Astrocyte (in vitro differentiated cells and primary cell): ENCODE data around the gene ABI2. TPM values are rescaled to one million over a fixed set of nuclear protein-coding genes. Genes with fewer than 3 reads are reported as not detected.

Source experiments
- DNase-seq: peaks from one replicate; pipeline ENCODE4 v3.0.0-alpha.2; 2010; ENCODE audit warnings: low read depth
- FAIRE-seq: peaks from 2 replicates; lab custom pipeline; 2011; peaks lifted over from hg19 to GRCh38; lab: Jason Lieb, UNC
- H2AFZ ChIP-seq: 2 replicates; pipeline ENCODE4 v1.6.0; 2012; ENCODE audit warnings: low read depth, low read length, inconsistent platforms
- H3K27ac ChIP-seq: 2 replicates; pipeline ENCODE4 v1.5.1; 2011; ENCODE audit warnings: low read depth, low read length, inconsistent platforms
- H3K27me3 ChIP-seq: 2 replicates; pipeline ENCODE4 v1.6.0; 2011; ENCODE audit warnings: low read length, inconsistent platforms; ENCODE audit not compliant: insufficient read depth
- H3K36me3 ChIP-seq: 2 replicates; pipeline ENCODE4 v1.5.1; 2011; ENCODE audit warnings: low read length, inconsistent platforms; ENCODE audit not compliant: insufficient read depth
- H3K4me1 ChIP-seq: 2 replicates; pipeline ENCODE4 v1.5.1; 2011; ENCODE audit warnings: low read length, inconsistent platforms; ENCODE audit not compliant: insufficient read depth
- H3K4me2 ChIP-seq: 2 replicates; pipeline ENCODE4 v1.6.0; 2012; ENCODE audit warnings: low read length, inconsistent platforms
- H3K4me3 ChIP-seq: 2 replicates; pipeline ENCODE4 v1.5.1; 2011; ENCODE audit warnings: low read depth, mild to moderate bottlenecking, low read length, inconsistent platforms; ENCODE audit not compliant: insufficient read depth
- H3K79me2 ChIP-seq: 2 replicates; pipeline ENCODE4 v1.6.0; 2012; ENCODE audit warnings: mild to moderate bottlenecking, low read length, inconsistent platforms; ENCODE audit not compliant: insufficient read depth
- H3K9ac ChIP-seq: 2 replicates; pipeline ENCODE4 v1.6.0; 2012; ENCODE audit warnings: mild to moderate bottlenecking, low read length, inconsistent platforms
- H3K9me3 ChIP-seq: 2 replicates; pipeline ENCODE4 v1.5.1; 2012; ENCODE audit warnings: low read depth, mild to moderate bottlenecking, low read length, inconsistent platforms; ENCODE audit not compliant: insufficient read depth
- H4K20me1 ChIP-seq: 2 replicates; pipeline ENCODE4 v1.6.0; 2012; ENCODE audit warnings: low read length, inconsistent platforms; ENCODE audit not compliant: insufficient read depth
- H3K27ac Mint-ChIP-seq: one replicate; pipeline ENCODE4 v1.8.0; 2021; ENCODE audit warnings: mild to moderate bottlenecking, mixed read lengths; ENCODE audit not compliant: unreplicated experiment
- H3K27me3 Mint-ChIP-seq: one replicate; pipeline ENCODE4 v1.8.0; 2021; ENCODE audit warnings: low read depth, mixed read lengths; ENCODE audit not compliant: unreplicated experiment
- H3K36me3 Mint-ChIP-seq: one replicate; pipeline ENCODE4 v1.8.0; 2021; ENCODE audit warnings: low read depth, mixed read lengths; ENCODE audit not compliant: unreplicated experiment
- H3K4me1 Mint-ChIP-seq: one replicate; pipeline ENCODE4 v1.8.0; 2021; ENCODE audit warnings: low read depth, mixed read lengths; ENCODE audit not compliant: unreplicated experiment
- H3K4me3 Mint-ChIP-seq: one replicate; pipeline ENCODE4 v1.8.0; 2021; ENCODE audit warnings: mild to moderate bottlenecking, moderate library complexity, mixed read lengths; ENCODE audit not compliant: unreplicated experiment
- H3K9me3 Mint-ChIP-seq: one replicate; pipeline ENCODE4 v1.8.0; 2021; ENCODE audit warnings: mild to moderate bottlenecking, mixed read lengths; ENCODE audit not compliant: unreplicated experiment
- CTCF ChIP-seq: IDR thresholded peaks from 2 replicates; pipeline ENCODE4 v1.5.1; 2011; ENCODE audit warnings: low read depth, mild to moderate bottlenecking, inconsistent platforms, low read length, moderate library complexity; ENCODE audit not compliant: insufficient read depth
- EZH2 ChIP-seq: IDR thresholded peaks from 2 replicates; pipeline ENCODE4 v1.6.1; 2012; ENCODE audit warnings: mild to moderate bottlenecking, low read length, inconsistent platforms; ENCODE audit not compliant: insufficient read depth
- total RNA-seq: library from RNA; stranded (reverse); gene quantifications from 2 replicates; pipeline ENCODE4 v1.2.1, GENCODE V29; 2021

Gene ABI2
- total RNA-seq, 1 donor from 2014 or later, result 56.0 TPM

DNA sequence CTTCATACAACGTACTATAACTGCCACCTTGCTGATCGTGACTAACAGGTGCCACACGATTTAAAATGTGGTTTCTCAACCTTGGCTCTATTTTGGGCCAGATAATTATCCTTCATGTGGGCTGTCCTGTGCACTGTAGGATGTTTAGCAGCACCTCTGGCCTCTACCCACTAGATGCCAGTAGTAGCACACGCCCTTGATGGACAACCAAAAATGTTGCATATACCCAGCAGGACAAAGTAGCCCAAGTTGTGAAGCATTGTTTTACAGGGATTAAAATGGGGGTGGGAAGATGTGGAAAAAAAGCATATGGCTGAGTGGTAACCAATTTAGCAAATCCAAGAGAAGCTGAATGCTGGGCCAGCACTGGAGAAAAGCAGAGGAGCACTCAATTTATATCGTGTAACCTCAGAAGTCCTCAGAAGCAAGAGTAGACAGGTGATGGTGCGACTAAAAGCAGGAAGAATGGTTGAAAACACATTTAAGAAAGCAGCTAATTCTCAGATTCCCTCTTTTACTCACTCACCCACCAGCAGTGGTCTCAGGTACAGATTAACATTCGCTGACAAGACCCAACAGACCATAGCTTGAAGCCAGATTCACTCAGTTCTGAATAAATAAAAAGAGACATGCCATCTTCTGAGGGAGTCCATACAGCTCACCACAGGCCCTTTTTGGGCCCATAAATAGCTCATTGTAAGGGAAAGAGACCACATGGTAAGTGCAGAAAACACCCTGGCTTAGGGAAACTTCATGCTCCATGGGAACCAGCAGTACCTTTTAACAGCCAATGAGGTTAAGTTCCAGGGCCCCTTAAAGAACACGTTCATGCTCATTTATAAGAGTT lies 156.3 kb downstream of the ABI2 start:
- H3K4me1 ChIP-seq, result no peaks in the 10 kb centered on the region
- no peak overlapping the region for H3K9ac ChIP-seq
- no peaks in the 10 kb centered on the region for H3K27me3 ChIP-seq
- H3K79me2 ChIP-seq, result peaks cover 57% of the 10 kb centered on the region
- H2AFZ ChIP-seq, result no peak overlapping the region
- H3K27ac Mint-ChIP-seq, result no peak overlapping the region
- peaks cover 37% of the 10 kb centered on the region for H3K36me3 ChIP-seq
- TF ChIP-seq CTCF (peak; percentile 35), EZH2 (no peak)
- DNase-seq (no peak), FAIRE-seq (no peak)
- H3K4me2 ChIP-seq, result no peak overlapping the region
- no peak overlapping the region for H3K27ac ChIP-seq
- no peak overlapping the region for H3K4me3 ChIP-seq
- no peaks in the 10 kb centered on the region for H3K9me3 ChIP-seq
- H3K4me1 Mint-ChIP-seq, result no peaks in the 10 kb centered on the region
- no peaks in the 10 kb centered on the region for H3K9me3 Mint-ChIP-seq
- no peak overlapping the region for H3K4me3 Mint-ChIP-seq
- peaks cover 17% of the 10 kb centered on the region for H4K20me1 ChIP-seq
- H3K27me3 Mint-ChIP-seq, result no peaks in the 10 kb centered on the region
- peaks cover 12% of the 10 kb centered on the region for H3K36me3 Mint-ChIP-seq

DNA sequence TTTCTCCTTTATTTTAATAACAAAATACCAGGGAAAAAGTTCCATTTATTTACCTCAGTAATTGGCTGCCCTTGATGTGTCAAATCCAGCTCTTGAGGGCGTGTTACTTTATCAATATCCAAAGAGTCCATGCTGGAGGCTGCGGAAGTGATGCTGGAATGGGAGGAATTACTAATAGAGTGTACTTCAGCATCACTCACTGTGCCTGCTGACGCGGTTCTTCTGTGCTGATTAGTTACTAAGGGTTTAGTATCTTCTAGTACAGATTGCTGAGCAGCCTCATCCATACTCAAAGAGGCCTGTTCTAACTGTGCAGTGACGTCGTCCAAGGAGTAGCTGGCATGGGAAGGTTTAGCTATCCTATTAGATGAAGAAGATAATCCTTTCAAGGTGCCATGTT lies 161.3 kb downstream of the ABI2 start:
- Histone ChIP-seq H3K4me2 (no peak overlapping the region), H3K27me3 (no peaks in the 10 kb centered on the region), H3K36me3 (peaks cover 30% of the 10 kb centered on the region), H3K79me2 (peaks cover 59% of the 10 kb centered on the region), H3K27ac (no peak overlapping the region), H4K20me1 (peaks cover 6% of the 10 kb centered on the region), H2AFZ (no peak overlapping the region), H3K9ac (no peak overlapping the region), H3K9me3 (no peaks in the 10 kb centered on the region), H3K4me3 (no peak overlapping the region), H3K4me1 (peaks cover 8% of the 10 kb centered on the region)
- H3K27ac Mint-ChIP-seq, result no peak overlapping the region
- DNase-seq (no peak), FAIRE-seq (no peak)
- peaks cover 12% of the 10 kb centered on the region for H3K36me3 Mint-ChIP-seq
- TF ChIP-seq EZH2, result no peak
- no peak for TF ChIP-seq CTCF
- H3K4me3 Mint-ChIP-seq, result no peak overlapping the region
- H3K27me3 Mint-ChIP-seq, result no peaks in the 10 kb centered on the region
- no peaks in the 10 kb centered on the region for H3K9me3 Mint-ChIP-seq
- peaks cover 10% of the 10 kb centered on the region for H3K4me1 Mint-ChIP-seq

DNA sequence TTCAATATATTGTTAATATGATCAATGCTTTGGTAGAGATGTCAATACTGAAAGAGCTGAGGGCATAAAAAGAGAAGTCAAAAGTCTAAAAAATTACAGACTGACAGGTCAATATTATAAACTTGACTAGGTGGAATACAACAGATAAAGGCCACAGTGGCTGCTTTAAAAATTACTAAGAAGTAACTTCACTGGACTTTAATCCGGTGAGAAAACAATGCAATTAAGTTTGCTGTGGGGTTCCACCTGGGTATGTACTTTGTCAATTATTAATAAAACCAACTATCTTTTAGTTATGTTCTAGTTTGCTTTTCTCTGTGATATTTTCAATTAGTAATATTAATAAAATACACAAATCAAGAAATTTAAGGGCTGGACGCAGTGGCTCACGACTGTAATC lies 162.2 kb downstream of the ABI2 start:
- H3K4me1 Mint-ChIP-seq, result peaks cover 10% of the 10 kb centered on the region
- H3K27me3 Mint-ChIP-seq, result no peaks in the 10 kb centered on the region
- H3K9ac ChIP-seq, result no peak overlapping the region
- DNase-seq, result no peak
- H2AFZ ChIP-seq, result no peak overlapping the region
- H3K36me3 Mint-ChIP-seq, result peaks cover 12% of the 10 kb centered on the region
- peaks cover 6% of the 10 kb centered on the region for H4K20me1 ChIP-seq
- H3K27me3 ChIP-seq, result no peaks in the 10 kb centered on the region
- H3K36me3 ChIP-seq, result peaks cover 27% of the 10 kb centered on the region
- H3K4me2 ChIP-seq, result no peak overlapping the region
- TF ChIP-seq CTCF (no peak), EZH2 (no peak)
- peaks cover 62% of the 10 kb centered on the region for H3K79me2 ChIP-seq
- H3K27ac ChIP-seq, result no peak overlapping the region
- H3K4me1 ChIP-seq, result peaks cover 8% of the 10 kb centered on the region
- H3K9me3 ChIP-seq, result no peaks in the 10 kb centered on the region
- no peak overlapping the region for H3K4me3 ChIP-seq
- no peaks in the 10 kb centered on the region for H3K9me3 Mint-ChIP-seq
- no peak for FAIRE-seq
- H3K27ac Mint-ChIP-seq, result no peak overlapping the region
- no peak overlapping the region for H3K4me3 Mint-ChIP-seq
